HUES48 (cell line): ENCODE data around the gene MPP2.
"Not testable (repeated sequence)": the region's sequence is repeated elsewhere in the genome, so short reads cannot be mapped to it uniquely, and the experiment has no call there.

Experiments
- H3K27ac ChIP-seq: one replicate; pipeline ENCODE4 v1.7.0; 2013; ENCODE audit warnings: low read depth, low read length, inconsistent platforms
- H3K27me3 ChIP-seq: 2 replicates; pipeline ENCODE4 v1.6.1; 2013; ENCODE audit warnings: mild to moderate bottlenecking, low read length; ENCODE audit not compliant: control insufficient read depth, insufficient read depth
- H3K36me3 ChIP-seq: 2 replicates; pipeline ENCODE4 v1.6.1; 2013; ENCODE audit warnings: low read length; ENCODE audit not compliant: control insufficient read depth, insufficient read depth
- H3K4me1 ChIP-seq: 2 replicates; pipeline ENCODE4 v1.6.1; 2013; ENCODE audit warnings: mild to moderate bottlenecking, low read length; ENCODE audit not compliant: control insufficient read depth, insufficient read depth
- H3K4me3 ChIP-seq: 2 replicates; pipeline ENCODE4 v1.5.1; 2013; ENCODE audit warnings: mild to moderate bottlenecking, low read depth, low read length
- H3K9ac ChIP-seq: 2 replicates; pipeline ENCODE4 v1.6.1; 2013; ENCODE audit warnings: mild to moderate bottlenecking, low read depth, low read length, moderate library complexity
- H3K9me3 ChIP-seq: 2 replicates; pipeline ENCODE4 v1.6.1; 2013; ENCODE audit warnings: low read length; ENCODE audit not compliant: control insufficient read depth, insufficient read depth

MPP2 gene

GRCh38 chr17:43873815-43874214, 33.5 kb downstream of the MPP2 start:
- no peaks in the 10 kb centered on the region for H3K9me3 ChIP-seq
- H3K27me3 ChIP-seq: no peaks in the 10 kb centered on the region
- H3K36me3 ChIP-seq: peaks cover 3% of the 10 kb centered on the region; the same call in 1 of the 2 replicates
- peaks cover 2% of the 10 kb centered on the region; the same call in 1 of the 2 replicates for H3K4me1 ChIP-seq
- H3K9ac ChIP-seq: no peak overlapping the region
- no peak overlapping the region for H3K27ac ChIP-seq
- no peak overlapping the region for H3K4me3 ChIP-seq

GRCh38 chr17:43873091-43873490, 34.2 kb downstream of the MPP2 start:
- Histone ChIP-seq H3K36me3 (peaks cover 3% of the 10 kb centered on the region; the same call in 1 of the 2 replicates), H3K9ac (no peak overlapping the region), H3K27ac (no peak overlapping the region), H3K4me3 (no peak overlapping the region), H3K9me3 (no peaks in the 10 kb centered on the region), H3K27me3 (no peaks in the 10 kb centered on the region), H3K4me1 (no peaks in the 10 kb centered on the region)

DNA sequence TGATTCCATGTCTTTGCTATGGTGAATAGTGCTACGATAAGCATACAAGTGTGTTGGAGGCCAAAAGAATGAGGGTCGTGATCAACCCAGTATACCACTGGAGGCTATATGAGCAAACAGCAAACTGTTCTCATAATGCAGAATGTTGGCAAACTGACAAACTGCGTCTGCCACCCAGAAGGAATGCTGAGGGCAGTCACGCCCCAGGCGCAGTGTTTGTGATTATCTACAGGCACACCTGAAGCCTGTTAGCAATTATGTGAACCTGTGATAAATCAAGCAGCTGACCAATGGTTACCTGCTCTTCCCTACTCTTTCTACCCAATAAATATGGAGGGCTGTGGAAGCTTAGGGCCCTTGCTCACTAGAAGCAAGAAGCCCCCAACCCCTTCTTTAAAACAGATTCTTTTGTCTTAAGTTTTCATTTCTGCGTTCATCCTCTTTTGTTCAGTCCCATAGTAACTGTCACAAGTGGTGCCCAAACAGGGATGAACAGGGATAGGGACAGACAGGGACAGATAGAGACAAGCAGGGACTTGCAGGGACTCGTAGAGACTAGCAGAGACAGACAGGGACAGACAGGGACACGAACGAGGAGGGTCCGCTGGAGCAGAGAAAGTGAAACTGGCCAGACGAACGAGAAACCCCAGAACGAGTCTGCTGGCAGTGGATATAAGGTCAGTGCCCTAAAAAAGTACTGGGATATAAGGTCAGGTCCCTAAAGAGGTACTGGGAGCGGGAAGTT, 35.2 kb downstream of the MPP2 start:
- Histone ChIP-seq H3K4me1 (no peaks in the 10 kb centered on the region), H3K27ac (no peak overlapping the region), H3K27me3 (no peaks in the 10 kb centered on the region; the same call in 1 of the 2 replicates), H3K36me3 (no peaks in the 10 kb centered on the region), H3K4me3 (no peak overlapping the region), H3K9ac (no peak overlapping the region), H3K9me3 (no peaks in the 10 kb centered on the region)

GRCh38 chr17:43869031-43869430, 38.3 kb downstream of the MPP2 start:
- H3K9ac ChIP-seq, H3K9me3 ChIP-seq, H3K36me3 ChIP-seq, H3K27ac ChIP-seq, H3K27me3 ChIP-seq, H3K4me1 ChIP-seq, H3K4me3 ChIP-seq: not testable (repeated sequence)

GRCh38 chr17:43868226-43868994, 38.9 kb downstream of the MPP2 start:
- no peaks in the 10 kb centered on the region for H3K4me1 ChIP-seq
- H3K36me3 ChIP-seq: no peaks in the 10 kb centered on the region
- no peaks in the 10 kb centered on the region; the same call in 1 of the 2 replicates for H3K27me3 ChIP-seq
- H3K9ac ChIP-seq: no peak overlapping the region
- H3K27ac ChIP-seq: no peak overlapping the region
- H3K4me3 ChIP-seq: no peak overlapping the region
- H3K9me3 ChIP-seq: no peaks in the 10 kb centered on the region

GRCh38 chr17:43864161-43864984, 43.0 kb downstream of the MPP2 start:
- Histone ChIP-seq H3K9ac (no peak overlapping the region), H3K4me1 (no peaks in the 10 kb centered on the region), H3K9me3 (no peaks in the 10 kb centered on the region), H3K4me3 (no peak overlapping the region), H3K27me3 (no peaks in the 10 kb centered on the region; the same call in 1 of the 2 replicates), H3K27ac (no peak overlapping the region), H3K36me3 (no peaks in the 10 kb centered on the region)

DNA sequence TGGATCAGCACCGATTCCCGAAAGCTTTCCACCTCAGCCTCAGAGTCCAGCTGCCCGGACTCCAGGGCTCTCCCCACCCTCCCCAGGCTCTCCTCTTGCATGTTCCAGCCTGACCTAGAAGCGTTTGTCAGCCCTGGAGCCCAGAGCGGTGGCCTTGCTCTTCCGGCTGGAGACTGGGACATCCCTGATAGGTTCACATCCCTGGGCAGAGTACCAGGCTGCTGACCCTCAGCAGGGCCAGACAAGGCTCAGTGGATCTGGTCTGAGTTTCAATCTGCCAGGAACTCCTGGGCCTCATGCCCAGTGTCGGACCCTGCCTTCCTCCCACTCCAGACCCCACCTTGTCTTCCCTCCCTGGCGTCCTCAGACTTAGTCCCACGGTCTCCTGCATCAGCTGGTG, 45.4 kb downstream of the MPP2 start:
- H3K4me3 ChIP-seq: no peak overlapping the region
- H3K4me1 ChIP-seq: no peaks in the 10 kb centered on the region
- no peak overlapping the region for H3K27ac ChIP-seq
- no peaks in the 10 kb centered on the region for H3K27me3 ChIP-seq
- no peaks in the 10 kb centered on the region for H3K36me3 ChIP-seq
- no peak overlapping the region for H3K9ac ChIP-seq
- H3K9me3 ChIP-seq: no peaks in the 10 kb centered on the region

GRCh38 chr17:43860927-43861622, 46.3 kb downstream of the MPP2 start:
- Histone ChIP-seq H3K9me3 (no peaks in the 10 kb centered on the region), H3K27me3 (no peaks in the 10 kb centered on the region)

GRCh38 chr17:43860077-43860725, 47.1 kb downstream of the MPP2 start:
- H3K27ac ChIP-seq: no peak overlapping the region
- H3K36me3 ChIP-seq: no peaks in the 10 kb centered on the region
- H3K9me3 ChIP-seq: no peaks in the 10 kb centered on the region
- no peaks in the 10 kb centered on the region for H3K4me1 ChIP-seq
- no peaks in the 10 kb centered on the region for H3K27me3 ChIP-seq
- H3K9ac ChIP-seq: no peak overlapping the region
- no peak overlapping the region for H3K4me3 ChIP-seq

More at GRCh38 chr17:43860927-43861622, 46.3 kb downstream of the MPP2 start:
- Histone ChIP-seq H3K4me1 (no peaks in the 10 kb centered on the region), H3K27ac (no peak overlapping the region), H3K9ac (no peak overlapping the region), H3K4me3 (no peak overlapping the region), H3K36me3 (no peaks in the 10 kb centered on the region)

DNA sequence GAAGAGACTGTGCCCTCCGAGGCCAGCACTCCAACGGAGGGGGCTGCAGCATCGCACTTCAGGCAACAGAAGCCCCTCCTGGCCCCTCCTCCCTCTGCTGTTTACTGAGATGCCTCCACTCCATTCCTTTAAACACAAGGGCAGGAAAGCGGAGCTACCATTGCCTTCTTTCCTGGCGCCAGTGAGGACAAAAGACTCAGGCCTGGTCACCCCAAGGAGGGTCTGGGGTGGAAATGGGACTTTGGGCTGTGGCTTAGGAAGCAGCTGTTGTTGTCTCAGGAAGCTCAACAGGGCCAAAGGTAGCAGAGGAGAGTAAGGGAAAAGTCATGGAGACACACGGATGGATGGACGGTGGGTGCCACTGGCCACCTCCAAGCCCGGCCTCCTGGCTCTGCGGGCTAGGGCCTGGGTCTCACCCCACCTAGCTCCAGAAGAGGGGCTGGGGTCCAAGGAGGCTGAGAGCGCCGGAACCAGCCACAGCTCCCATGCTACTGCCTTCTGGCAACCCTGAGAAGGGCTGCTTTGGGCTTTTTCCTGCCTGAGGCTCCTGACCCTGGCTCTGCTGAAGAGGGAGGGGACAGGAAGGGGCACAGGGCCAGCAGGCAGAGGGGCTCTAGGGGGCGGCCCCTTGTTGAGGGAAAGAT, 49.3 kb downstream of the MPP2 start:
- H3K4me1 ChIP-seq: no peaks in the 10 kb centered on the region
- H3K9me3 ChIP-seq: no peaks in the 10 kb centered on the region
- no peak overlapping the region for H3K27ac ChIP-seq
- no peaks in the 10 kb centered on the region for H3K36me3 ChIP-seq
- no peak overlapping the region for H3K9ac ChIP-seq
- H3K4me3 ChIP-seq: no peak overlapping the region
- no peaks in the 10 kb centered on the region for H3K27me3 ChIP-seq
